GF-D8 (cell line): ENCODE data around the gene COG5.

Source experiments
- DNase-seq: peaks from one replicate; lab custom pipeline; 2025; lab: John Stamatoyannopoulos, UW

Gene COG5

GRCh38 chr7:107563775-107564552 is at the start of gene COG5, which contains the start of gene DUS4L:
COG5 (minus strand) TSS chr7:107563920; CDS start chr7:107563896, 24 bp downstream.
DUS4L (plus strand) TSS chr7:107563971; CDS start chr7:107567071, 3,100 bp downstream.
- DNase-seq, result peak; percentile 51

GRCh38 chr7:107613439-107613838 is 49.7 kb upstream of the COG5 start:
- no peak for DNase-seq

DNA sequence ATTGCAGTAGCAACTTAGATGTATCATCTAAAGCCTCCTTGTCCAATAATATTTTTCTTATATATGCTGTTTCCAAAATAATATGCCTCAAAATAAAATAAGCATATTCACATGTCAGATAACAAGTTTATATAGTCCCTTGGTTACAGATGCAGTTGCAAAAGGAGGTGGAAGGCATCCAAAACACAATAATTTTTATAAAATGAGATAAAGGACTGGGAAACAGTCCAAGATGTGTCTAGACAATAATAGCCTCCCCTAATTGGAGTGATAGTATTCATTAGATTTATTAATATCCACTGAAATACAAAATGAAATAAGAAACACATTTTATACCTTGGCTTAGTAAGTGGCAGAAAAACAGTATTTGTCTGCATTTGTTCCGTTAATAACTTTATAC is 46.6 kb upstream of the COG5 start:
- DNase-seq, result no peak

DNA sequence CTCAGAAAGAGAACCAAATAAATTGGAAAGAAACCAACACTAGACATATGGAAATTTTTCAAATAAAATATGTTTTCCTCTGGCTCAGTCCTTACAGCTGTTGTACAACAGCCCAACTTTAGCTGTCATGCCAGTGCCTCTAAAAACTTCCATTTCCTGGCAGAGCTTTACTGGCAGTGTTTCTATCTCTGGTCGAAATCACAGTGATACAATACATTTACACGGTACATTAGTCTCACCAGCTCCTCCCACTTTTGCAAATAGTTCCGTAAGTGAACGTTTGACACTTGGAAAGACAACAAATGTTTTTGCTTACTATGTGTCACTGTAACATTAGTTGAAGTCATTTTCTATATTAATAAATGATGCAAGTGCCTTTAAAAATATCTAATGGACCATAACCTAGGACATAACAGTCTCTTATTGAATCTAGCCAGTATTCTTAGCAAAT is 46.1 kb upstream of the COG5 start:
- DNase-seq, result no peak

DNA sequence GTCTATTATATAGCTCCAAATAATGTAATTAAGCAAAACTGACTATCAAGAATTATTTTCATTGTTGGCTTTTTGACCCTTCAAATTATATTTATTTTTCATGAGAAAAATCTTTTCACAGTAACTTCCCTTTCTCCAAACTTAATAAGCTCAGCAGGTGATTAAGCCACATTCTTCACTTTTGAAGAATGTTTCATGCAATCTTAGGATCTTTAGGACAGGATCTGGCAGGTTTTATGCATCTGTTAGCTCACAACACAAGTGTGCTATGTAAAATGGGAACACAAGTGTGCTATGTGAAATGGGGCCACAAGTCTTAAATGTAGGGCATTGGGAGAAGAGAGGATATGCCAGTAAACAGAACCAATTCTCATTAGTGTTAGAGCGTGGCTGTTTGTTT is 42.6 kb upstream of the COG5 start:
- no peak for DNase-seq

DNA sequence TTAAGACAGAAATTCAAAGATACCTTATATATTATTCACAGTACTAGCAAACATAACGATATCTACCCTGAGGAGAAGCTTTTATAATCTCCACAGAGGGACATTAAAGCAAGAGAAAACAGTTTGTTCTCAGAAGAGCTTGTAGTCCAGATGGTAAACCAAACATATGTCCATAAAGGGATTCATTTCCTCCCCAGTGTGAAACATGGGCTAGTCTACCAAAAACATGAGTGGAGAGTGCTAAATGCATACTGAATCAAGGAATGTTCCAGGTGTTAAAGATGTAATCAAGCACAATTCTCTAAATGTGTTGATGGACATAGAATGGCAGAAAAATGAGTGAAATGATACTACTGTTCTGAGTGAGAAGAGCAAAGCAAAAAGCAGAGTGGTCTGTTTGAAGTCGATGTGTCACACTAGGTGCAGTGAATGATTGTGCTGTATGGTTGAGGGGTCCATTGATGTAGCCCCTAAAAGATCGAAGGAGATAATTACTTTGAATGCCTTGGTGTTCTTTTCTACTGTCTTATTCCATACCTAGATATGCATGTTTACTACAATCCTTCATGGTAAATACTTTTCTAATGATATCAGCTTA is 41.6 kb upstream of the COG5 start:
- no peak for DNase-seq

- DNase-seq, result no peak
These were observed 37.1 kb upstream of the COG5 start for GRCh38 chr7:107600816-107601215.

GRCh38 chr7:107599262-107599661 is 35.5 kb upstream of the COG5 start:
- no peak for DNase-seq

DNA sequence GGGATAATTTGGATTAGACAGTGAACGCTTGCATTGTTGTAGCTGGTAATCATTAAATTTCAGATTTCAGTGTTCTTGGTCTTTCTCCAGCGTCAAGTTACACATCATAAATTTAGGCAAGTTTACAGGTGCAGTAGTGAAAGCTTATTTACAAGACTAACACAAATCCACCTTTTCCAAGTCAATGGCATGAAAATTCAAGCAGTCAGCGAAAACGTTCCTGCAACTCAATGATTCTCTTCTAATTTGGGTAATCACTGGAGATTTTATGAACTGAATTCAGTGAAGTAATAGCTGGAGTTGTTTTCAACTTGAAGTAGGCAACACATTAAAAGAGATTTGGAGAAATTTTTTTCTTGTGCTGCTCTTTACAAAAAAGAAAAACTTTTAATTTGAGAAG is 34.2 kb upstream of the COG5 start:
- no peak for DNase-seq

GRCh38 chr7:107597582-107597916 is 33.8 kb upstream of the COG5 start:
- DNase-seq, result no peak

DNA sequence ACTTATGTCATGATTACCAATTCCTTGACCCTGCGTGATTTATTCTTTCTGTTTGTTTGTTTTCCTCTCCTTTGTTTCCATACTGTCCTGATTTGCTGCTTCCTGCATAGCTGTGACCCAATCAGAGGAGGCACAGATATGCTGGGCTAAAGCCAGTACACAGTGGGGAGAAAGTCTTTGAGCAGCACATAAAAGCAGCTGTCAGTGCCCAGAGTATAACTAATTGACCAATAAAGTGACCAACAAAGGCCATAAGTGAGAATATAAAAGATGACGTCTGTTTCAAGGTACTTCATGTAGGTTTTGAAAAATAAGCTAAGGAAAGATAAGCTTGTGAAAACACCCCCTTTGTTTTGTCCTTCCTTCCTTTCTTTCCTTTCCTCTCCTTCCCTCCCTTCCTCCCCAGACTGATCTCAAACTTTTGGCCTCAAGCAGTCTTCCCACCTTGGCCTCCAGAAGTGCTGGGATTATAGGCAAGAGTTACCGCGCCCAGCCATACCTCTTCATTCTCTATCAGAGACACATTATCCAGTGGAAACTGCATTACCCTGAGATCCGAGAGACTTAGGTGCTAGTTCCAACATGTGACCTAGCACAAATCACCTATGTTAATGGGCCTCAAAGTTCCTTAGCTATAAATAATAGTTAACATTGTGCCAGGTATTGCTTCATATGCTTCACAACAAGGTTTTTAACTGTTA is 33.3 kb upstream of the COG5 start:
- no peak for DNase-seq

DNA sequence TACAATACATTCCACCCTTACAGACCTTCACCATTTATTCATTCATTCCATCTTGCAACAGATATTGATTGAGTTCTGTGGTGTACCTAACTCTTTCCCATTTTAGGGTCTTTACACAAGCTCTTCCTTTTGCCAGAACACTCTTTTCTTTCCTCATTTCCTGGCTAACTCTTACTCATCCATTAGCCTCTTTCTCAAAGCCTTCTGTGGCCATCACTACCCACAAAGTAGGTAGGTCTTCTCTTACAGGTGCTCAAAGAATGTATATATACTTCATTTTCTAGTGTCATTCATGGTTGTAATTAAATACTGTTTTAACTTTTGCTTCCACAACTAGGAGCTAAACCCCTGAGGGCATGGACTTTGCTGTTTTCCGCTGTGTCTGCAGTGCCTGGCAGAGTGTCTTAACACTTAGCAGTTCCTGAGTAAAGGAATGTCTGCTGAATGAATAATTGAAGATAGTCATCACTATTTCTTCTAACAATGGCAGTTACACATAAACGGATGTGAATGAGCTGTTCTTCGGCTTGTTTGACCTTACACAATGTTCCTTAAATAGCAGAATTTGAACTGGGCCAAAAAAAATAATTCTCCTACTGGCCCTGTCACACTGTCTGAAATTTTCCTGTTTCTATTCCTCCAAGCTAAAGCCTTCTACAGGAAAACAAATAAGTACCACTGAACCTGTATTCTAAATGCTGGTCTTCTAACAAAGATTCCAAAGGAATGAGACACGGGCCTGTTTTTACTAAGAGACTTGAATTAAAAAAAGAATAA is 31.4 kb upstream of the COG5 start:
- DNase-seq, result no peak

DNA sequence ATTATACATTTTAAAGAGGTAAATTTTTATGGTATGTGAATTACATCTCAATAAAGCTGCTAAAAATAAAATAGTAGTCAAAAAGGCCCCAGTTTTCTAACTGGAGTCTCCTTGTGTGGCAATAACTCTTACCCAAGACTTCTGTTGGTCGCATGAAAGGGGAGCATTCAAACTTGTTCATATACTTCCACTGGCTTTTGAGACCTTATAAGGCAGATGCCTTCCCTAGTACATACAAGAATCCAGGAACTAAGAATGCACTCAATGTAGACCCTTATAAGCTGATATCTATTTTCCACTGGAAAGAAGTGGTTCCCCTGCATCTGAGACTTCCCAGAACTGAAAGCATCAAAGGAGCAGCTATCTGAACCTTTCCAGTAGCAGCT is 29.3 kb upstream of the COG5 start:
- DNase-seq, result no peak

- DNase-seq, result no peak
These were observed 28.8 kb upstream of the COG5 start for GRCh38 chr7:107592361-107593024.

DNA sequence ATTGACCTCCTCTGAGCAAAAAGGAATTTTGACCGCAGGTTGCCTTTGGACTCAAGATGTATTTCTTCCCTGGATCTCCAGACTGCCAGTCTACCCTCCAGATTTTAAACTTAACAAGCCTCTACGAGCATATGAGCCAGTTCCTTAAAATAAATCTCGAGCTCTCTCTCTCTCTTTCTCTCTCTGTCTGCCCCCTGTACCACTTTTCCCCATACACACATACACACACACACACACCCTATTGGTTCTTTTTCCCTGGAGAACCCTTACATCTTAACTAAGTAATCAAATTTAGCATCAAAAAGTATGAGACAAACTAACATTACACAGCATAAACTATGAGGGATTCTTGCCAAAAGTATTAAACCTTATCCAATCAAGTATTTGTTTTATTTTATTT is 27.7 kb upstream of the COG5 start:
- no peak for DNase-seq

DNA sequence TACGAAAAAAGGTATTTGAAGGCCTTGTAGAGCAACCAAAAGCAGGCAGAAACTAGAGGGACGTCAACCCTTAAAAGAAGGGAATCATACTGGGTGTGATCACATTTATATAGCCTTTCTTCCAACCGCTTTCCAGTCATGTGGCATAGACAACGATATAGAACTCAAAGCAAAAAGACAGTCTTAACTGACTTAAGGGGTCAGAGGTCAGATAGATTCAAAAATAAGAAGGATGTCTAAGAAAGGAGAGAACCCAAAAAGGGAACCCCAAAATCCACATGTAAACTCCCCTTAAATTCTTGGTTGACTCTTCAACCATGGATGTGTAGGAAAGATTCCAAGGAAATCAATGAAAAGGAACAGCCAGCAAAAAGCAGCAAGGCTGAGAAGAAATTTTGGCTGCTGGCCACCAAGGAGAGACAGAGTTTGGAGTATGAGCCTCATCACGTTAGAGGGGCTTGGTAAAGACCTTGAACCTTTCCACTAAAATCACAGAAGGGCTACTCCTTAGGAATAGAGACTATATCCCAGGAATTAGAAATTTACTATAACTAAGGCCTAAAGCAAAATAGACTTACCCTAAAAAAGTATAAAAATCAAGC is 24.9 kb upstream of the COG5 start:
- no peak for DNase-seq

GRCh38 chr7:107584716-107585115 is 21.0 kb upstream of the COG5 start:
- DNase-seq, result no peak

GRCh38 chr7:107582875-107583274 is 19.2 kb upstream of the COG5 start:
- DNase-seq, result no peak

GRCh38 chr7:107581387-107582013 is 17.8 kb upstream of the COG5 start:
- DNase-seq, result no peak

GRCh38 chr7:107580716-107581383 is 17.1 kb upstream of the COG5 start:
- no peak for DNase-seq
